Loucy (cell line): Measurements from ENCODE around the gene PRAF2.

Experiments
- H2AFZ ChIP-seq: fragments of 200-600 bp; sonication (generic); 2 replicates; pipeline ENCODE4 v1.6.0; 2016; ENCODE audit warnings: antibody characterized with exemption, mild to moderate bottlenecking, low read length, moderate library complexity
- H3F3A ChIP-seq: fragments of 200-600 bp; 2 replicates; pipeline ENCODE4 v1.6.0; 2016; ENCODE audit warnings: antibody characterized with exemption, low read depth, mild to moderate bottlenecking
- H3K27me3 ChIP-seq: fragments of 200-600 bp; sonication (generic); 2 replicates; pipeline ENCODE4 v1.6.1; 2014; ENCODE audit warnings: low read length, mild to moderate bottlenecking; ENCODE audit not compliant: insufficient read depth, poor library complexity, severe bottlenecking
- H3K36me3 ChIP-seq: fragments of 200-600 bp; sonication (generic); 2 replicates; pipeline ENCODE4 v1.6.1; 2016; ENCODE audit warnings: low read length; ENCODE audit not compliant: insufficient read depth
- H3K4me1 ChIP-seq: fragments of 200-600 bp; sonication (generic); 2 replicates; pipeline ENCODE4 v1.5.1; 2014; ENCODE audit warnings: low read length, mild to moderate bottlenecking; ENCODE audit not compliant: insufficient read depth, poor library complexity, severe bottlenecking
- H3K4me2 ChIP-seq: fragments of 200-600 bp; sonication (generic); 2 replicates; pipeline ENCODE4 v1.6.0; 2014; ENCODE audit warnings: antibody characterized with exemption, low read length, low read depth, mild to moderate bottlenecking; ENCODE audit not compliant: poor library complexity, severe bottlenecking
- H3K4me3 ChIP-seq: fragments of 200-600 bp; sonication (generic); 2 replicates; pipeline ENCODE4 v1.5.1; 2014; ENCODE audit warnings: low read length, mild to moderate bottlenecking, mixed read lengths; ENCODE audit not compliant: poor library complexity, severe bottlenecking
- H3K79me2 ChIP-seq: fragments of 200-600 bp; sonication (generic); 2 replicates; pipeline ENCODE4 v1.6.1; 2014; ENCODE audit warnings: low read length; ENCODE audit not compliant: insufficient read depth
- H3K9ac ChIP-seq: fragments of 200-600 bp; sonication (generic); 2 replicates; pipeline ENCODE4 v1.6.0; 2014; ENCODE audit warnings: mild to moderate bottlenecking, low read depth, low read length, moderate library complexity; ENCODE audit not compliant: poor library complexity, severe bottlenecking
- H3K9me2 ChIP-seq: fragments of 200-600 bp; sonication (generic); replicated peaks from 2 replicates; pipeline ENCODE4 v1.6.1; 2016; ENCODE audit warnings: low read depth, low read length, mixed read lengths
- H3K9me3 ChIP-seq: fragments of 200-600 bp; sonication (generic); 2 replicates; pipeline ENCODE4 v1.6.1; 2014; ENCODE audit warnings: mild to moderate bottlenecking, antibody characterized with exemption, low read length, low read depth; ENCODE audit not compliant: insufficient read depth
- H4K20me1 ChIP-seq: fragments of 200-600 bp; sonication (generic); 2 replicates; pipeline ENCODE4 v1.6.0; 2014; ENCODE audit warnings: antibody characterized with exemption, low read length, mild to moderate bottlenecking; ENCODE audit not compliant: insufficient read depth, poor library complexity, severe bottlenecking
- CTCF ChIP-seq: fragments of 200-600 bp; sonication (generic); conservative IDR thresholded peaks from 2 replicates; pipeline ENCODE4 v1.5.1; 2014; ENCODE audit warnings: mild to moderate bottlenecking, antibody characterized with exemption, low read length
- EZH2phosphoT487 ChIP-seq: fragments of 200-600 bp; IDR thresholded peaks from 2 replicates; pipeline ENCODE4 v1.6.1; 2018; ENCODE audit warnings: antibody characterized with exemption, mild to moderate bottlenecking, moderate library complexity, borderline replicate concordance

The PRAF2 gene

GRCh38 chrX:49066278-49066677 is 7.5 kb downstream of the PRAF2 start:
- no peaks in the 10 kb centered on the region for H3K4me1 ChIP-seq
- TF ChIP-seq EZH2phosphoT487 (no peak), CTCF (no peak)
- H3K36me3 ChIP-seq: no peaks in the 10 kb centered on the region; the same call in 1 of the 2 replicates
- H3K9me3 ChIP-seq: no peaks in the 10 kb centered on the region
- no peaks in the 10 kb centered on the region for H3K27me3 ChIP-seq
- no peak overlapping the region for H3K4me2 ChIP-seq
- no peaks in the 10 kb centered on the region for H4K20me1 ChIP-seq
- no peak overlapping the region for H3K9ac ChIP-seq
- no peak overlapping the region for H3K4me3 ChIP-seq
- H3K9me2 ChIP-seq: no peaks in the 10 kb centered on the region
- H3F3A ChIP-seq: no peaks in the 10 kb centered on the region
- H2AFZ ChIP-seq: no peak overlapping the region
- no peaks in the 10 kb centered on the region for H3K79me2 ChIP-seq

- no peaks in the 10 kb centered on the region for H3K9me3 ChIP-seq
- no peak overlapping the region for H3K4me2 ChIP-seq
- no peaks in the 10 kb centered on the region for H3K4me1 ChIP-seq
Observed at GRCh38 chrX:49064735-49065134, 9.1 kb downstream of the PRAF2 start.

GRCh38 chrX:49064303-49064702 is 9.5 kb downstream of the PRAF2 start:
- Histone ChIP-seq H3K4me3 (no peak overlapping the region), H3K9me2 (no peaks in the 10 kb centered on the region), H3F3A (no peaks in the 10 kb centered on the region), H3K36me3 (no peaks in the 10 kb centered on the region; the same call in 1 of the 2 replicates), H3K9ac (no peak overlapping the region), H2AFZ (no peak overlapping the region), H3K4me2 (no peak overlapping the region), H3K27me3 (no peaks in the 10 kb centered on the region), H3K79me2 (no peaks in the 10 kb centered on the region), H4K20me1 (no peaks in the 10 kb centered on the region), H3K9me3 (no peaks in the 10 kb centered on the region), H3K4me1 (no peaks in the 10 kb centered on the region)
- TF ChIP-seq EZH2phosphoT487 (no peak), CTCF (no peak)

More at GRCh38 chrX:49064735-49065134, 9.1 kb downstream of the PRAF2 start:
- Histone ChIP-seq H3K4me3 (no peak overlapping the region), H3F3A (no peaks in the 10 kb centered on the region), H3K9ac (no peak overlapping the region), H3K79me2 (no peaks in the 10 kb centered on the region), H2AFZ (no peak overlapping the region), H3K9me2 (no peaks in the 10 kb centered on the region), H3K36me3 (no peaks in the 10 kb centered on the region; the same call in 1 of the 2 replicates), H4K20me1 (no peaks in the 10 kb centered on the region), H3K27me3 (no peaks in the 10 kb centered on the region)
- TF ChIP-seq EZH2phosphoT487 (no peak), CTCF (no peak)
